ENCODE results near the gene PTPN4.

PTPN4 gene

DNA sequence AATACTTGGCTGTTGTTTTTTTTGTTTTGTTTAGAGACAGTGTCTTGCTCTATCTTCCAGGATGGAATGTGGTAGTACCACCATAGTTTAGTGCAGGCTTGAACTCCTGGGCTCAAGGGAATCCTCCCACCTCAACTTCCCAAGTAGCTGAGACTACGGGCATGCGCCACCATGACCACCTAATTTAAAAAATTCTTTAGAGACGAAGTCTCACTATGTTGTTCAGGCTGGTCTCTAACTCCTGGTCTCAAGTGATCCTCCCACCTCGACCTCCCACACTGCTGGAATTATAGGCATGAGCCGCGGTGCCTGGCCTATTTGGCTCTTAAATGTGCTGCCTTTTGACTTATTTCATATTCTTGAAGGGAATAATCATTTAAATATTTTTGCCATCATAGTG, 60.1 kb downstream of the PTPN4 start:
- Histone ChIP-seq H3K9me3 (ENCODE audit: control insufficient read depth, low read length) (peaks cover 4% of the 10 kb centered on the region), H2AK5ac (ENCODE audit: low read length, severe bottlenecking) (no peak overlapping the region), H4K91ac (ENCODE audit: low read length) (no peak overlapping the region), H4K8ac (ENCODE audit: low read length) (no peak overlapping the region), H3K4me2 (ENCODE audit: low read length, poor library complexity, severe bottlenecking) (no peak overlapping the region), H2BK5ac (ENCODE audit: low read depth, low read length, poor library complexity, severe bottlenecking) (no peak overlapping the region), H3K14ac (ENCODE audit: low read length in 2 of 2) (no peak overlapping the region), H3K4ac (ENCODE audit: low read depth in 1 of 2, low read length in 2 of 2) (no peak overlapping the region), H3K79me1 (replicated peaks; ENCODE audit: low read length, poor library complexity, severe bottlenecking) (peaks cover 11% of the 10 kb centered on the region), H3K27me3 (ENCODE audit: control insufficient read depth in 1 of 2, insufficient read depth in 1 of 2, low read length in 2 of 2) (no peaks in the 10 kb centered on the region), H3K18ac (ENCODE audit: low read depth in 1 of 2, low read length in 2 of 2) (peak overlapping the region in 1 of 2 experiments; percentile 61), H3K4me1 (ENCODE audit: control insufficient read depth, insufficient read depth, low read depth, low read length) (peaks cover 4% of the 10 kb centered on the region), H2BK15ac (ENCODE audit: low read depth, poor library complexity, severe bottlenecking) (no peak overlapping the region), H3K4me3 (ENCODE audit: insufficient read depth in 1 of 2, low read depth in 1 of 2, low read length in 2 of 2) (no peak overlapping the region), H3K27ac (ENCODE audit: low read length, poor library complexity, severe bottlenecking) (peak overlapping the region; percentile 50), H3K9ac (ENCODE audit: low read length) (no peak overlapping the region), H2AFZ (ENCODE audit: low read depth, low read length) (no peak overlapping the region), H3K36me3 (ENCODE audit: control insufficient read depth in 1 of 2, insufficient read depth in 2 of 2, low read depth in 1 of 2, low read length in 2 of 2) (no peaks in the 10 kb centered on the region), H3K23ac (ENCODE audit: low read length in 2 of 2) (no peak overlapping the region), H2BK12ac (ENCODE audit: low read length in 2 of 2) (no peak overlapping the region), H2BK120ac (ENCODE audit: low read depth, low read length) (no peak overlapping the region)
- DNase-seq, result no peak
- WGBS, result 81% methylated on average over 6 of the region's 6 CpGs

DNA sequence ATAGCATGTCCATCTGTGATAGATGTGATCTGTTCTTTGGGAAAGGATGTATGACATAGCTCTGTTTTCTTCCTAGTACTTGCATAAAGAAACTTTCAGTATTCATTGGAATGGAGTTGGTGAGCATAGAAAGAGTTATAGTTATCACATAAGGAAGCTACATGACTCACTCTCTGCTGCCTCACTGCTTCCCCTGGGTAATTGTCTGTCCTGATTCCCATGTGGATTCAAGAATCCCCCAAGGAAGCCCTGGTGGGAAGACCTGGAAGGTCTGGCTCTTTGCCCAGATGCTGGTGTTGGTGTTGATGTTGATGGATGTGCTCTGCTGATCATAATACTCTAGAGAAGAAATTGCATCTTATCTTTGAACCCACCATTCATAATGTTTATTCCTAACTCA, 60.6 kb downstream of the PTPN4 start:
- Histone ChIP-seq H2AK5ac (ENCODE audit: low read length, severe bottlenecking) (no peak overlapping the region), H3K36me3 (ENCODE audit: control insufficient read depth in 1 of 2, insufficient read depth in 2 of 2, low read depth in 1 of 2, low read length in 2 of 2) (no peaks in the 10 kb centered on the region)
- peak; percentile 88 for DNase-seq

DNA sequence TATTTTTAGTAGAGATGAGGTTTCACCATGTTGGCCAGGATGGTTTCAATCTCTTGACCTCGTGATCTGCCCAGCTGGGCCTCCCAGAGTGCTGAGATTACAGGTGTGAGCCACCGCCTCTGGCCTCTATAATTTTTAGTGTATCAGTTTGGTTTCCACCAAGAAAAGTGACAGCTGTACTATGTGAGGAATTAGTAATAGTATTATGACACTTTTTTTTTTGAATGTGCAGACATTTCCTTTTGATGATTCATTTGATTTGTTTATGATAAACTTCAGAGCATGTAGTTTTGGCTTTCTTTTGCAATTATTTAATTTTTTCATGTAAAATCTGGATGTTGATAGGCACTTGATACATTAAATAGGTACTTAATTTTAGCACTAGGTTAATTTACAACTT, 61.5 kb downstream of the PTPN4 start:
- peaks cover 4% of the 10 kb centered on the region for H3K4me1 ChIP-seq (ENCODE audit: control insufficient read depth, insufficient read depth, low read depth, low read length)

More for the DNA sequence above, 60.6 kb downstream of the PTPN4 start:
- H2BK15ac ChIP-seq (ENCODE audit: low read depth, poor library complexity, severe bottlenecking), result no peak overlapping the region
- H4K91ac ChIP-seq (ENCODE audit: low read length), result no peak overlapping the region
- H2BK120ac ChIP-seq (ENCODE audit: low read depth, low read length), result no peak overlapping the region
- H4K8ac ChIP-seq (ENCODE audit: low read length), result no peak overlapping the region
- H3K4me2 ChIP-seq (ENCODE audit: low read length, poor library complexity, severe bottlenecking), result no peak overlapping the region
- peaks cover 4% of the 10 kb centered on the region for H3K4me1 ChIP-seq (ENCODE audit: control insufficient read depth, insufficient read depth, low read depth, low read length)
- H3K27ac ChIP-seq (ENCODE audit: low read length, poor library complexity, severe bottlenecking), result no peak overlapping the region
- no peak overlapping the region for H3K4ac ChIP-seq (ENCODE audit: low read depth in 1 of 2, low read length in 2 of 2)
- no peak overlapping the region for H3K18ac ChIP-seq (ENCODE audit: low read depth in 1 of 2, low read length in 2 of 2)
- H3K23ac ChIP-seq (ENCODE audit: low read length in 2 of 2), result no peak overlapping the region
- no peaks in the 10 kb centered on the region for H3K27me3 ChIP-seq (ENCODE audit: control insufficient read depth in 1 of 2, insufficient read depth in 1 of 2, low read length in 2 of 2)
- no peak overlapping the region for H2AFZ ChIP-seq (ENCODE audit: low read depth, low read length)
- H3K4me3 ChIP-seq (ENCODE audit: insufficient read depth in 1 of 2, low read depth in 1 of 2, low read length in 2 of 2), result no peak overlapping the region
- no peak overlapping the region for H2BK5ac ChIP-seq (ENCODE audit: low read depth, low read length, poor library complexity, severe bottlenecking)
- H3K9ac ChIP-seq (ENCODE audit: low read length), result no peak overlapping the region
- H3K79me1 ChIP-seq (replicated peaks; ENCODE audit: low read length, poor library complexity, severe bottlenecking), result peaks cover 11% of the 10 kb centered on the region
- H2BK12ac ChIP-seq (ENCODE audit: low read length in 2 of 2), result no peak overlapping the region
- H3K9me3 ChIP-seq (ENCODE audit: control insufficient read depth, low read length), result peaks cover 4% of the 10 kb centered on the region
- H3K14ac ChIP-seq (ENCODE audit: low read length in 2 of 2), result no peak overlapping the region

DNA sequence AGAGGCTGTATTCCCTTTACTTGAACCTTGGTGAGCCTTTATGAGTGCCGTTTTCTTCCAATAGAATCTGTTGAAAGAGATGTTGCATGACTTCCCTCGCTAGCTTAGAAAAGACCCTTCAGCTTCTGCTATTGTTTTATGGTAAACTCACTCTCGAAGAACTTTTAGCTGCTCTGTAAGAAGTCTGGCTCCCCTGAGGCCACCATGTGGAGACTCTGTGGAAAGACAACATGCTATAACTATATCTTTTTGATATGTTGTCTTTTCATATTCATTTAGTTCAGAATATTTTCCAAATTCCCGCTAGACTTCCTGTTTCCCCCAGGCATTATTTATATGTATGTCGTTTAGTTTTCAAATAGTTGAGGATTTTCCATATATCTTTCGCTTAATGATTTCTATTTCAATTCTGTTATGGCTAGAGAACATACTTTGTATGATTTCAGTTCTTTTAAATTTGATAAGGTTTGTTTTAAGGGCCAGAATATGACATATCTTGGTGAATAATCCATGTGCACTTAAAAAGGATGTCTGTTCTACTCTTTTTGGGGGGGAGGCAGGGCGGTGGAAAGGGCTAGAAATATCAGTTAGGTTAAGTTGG, 64.1 kb downstream of the PTPN4 start:
- no peak overlapping the region for H2AK5ac ChIP-seq (ENCODE audit: low read length, severe bottlenecking)
- H3K4me1 ChIP-seq (ENCODE audit: control insufficient read depth, insufficient read depth, low read depth, low read length), result peaks cover 5% of the 10 kb centered on the region
- no peak overlapping the region for H2BK15ac ChIP-seq (ENCODE audit: low read depth, poor library complexity, severe bottlenecking)
- no peak overlapping the region for H2BK120ac ChIP-seq (ENCODE audit: low read depth, low read length)
- H3K18ac ChIP-seq (ENCODE audit: low read depth in 1 of 2, low read length in 2 of 2), result no peak overlapping the region
- no peaks in the 10 kb centered on the region for H3K27me3 ChIP-seq (ENCODE audit: control insufficient read depth in 1 of 2, insufficient read depth in 1 of 2, low read length in 2 of 2)
- DNase-seq, result peak; percentile 53
- H4K8ac ChIP-seq (ENCODE audit: low read length), result no peak overlapping the region
- no peak overlapping the region for H3K4me2 ChIP-seq (ENCODE audit: low read length, poor library complexity, severe bottlenecking)
- H3K36me3 ChIP-seq (ENCODE audit: control insufficient read depth in 1 of 2, insufficient read depth in 2 of 2, low read depth in 1 of 2, low read length in 2 of 2), result no peaks in the 10 kb centered on the region
- H2BK5ac ChIP-seq (ENCODE audit: low read depth, low read length, poor library complexity, severe bottlenecking), result no peak overlapping the region
- H3K23ac ChIP-seq (ENCODE audit: low read length in 2 of 2), result no peak overlapping the region
- no peak overlapping the region for H3K27ac ChIP-seq (ENCODE audit: low read length, poor library complexity, severe bottlenecking)
- H4K91ac ChIP-seq (ENCODE audit: low read length), result no peak overlapping the region
- no peak overlapping the region for H3K14ac ChIP-seq (ENCODE audit: low read length in 2 of 2)
- H2BK12ac ChIP-seq (ENCODE audit: low read length in 2 of 2), result no peak overlapping the region
- no peak overlapping the region for H3K4ac ChIP-seq (ENCODE audit: low read depth in 1 of 2, low read length in 2 of 2)
- WGBS, result 53% methylated on average over 6 of the region's 7 CpGs
- no peak overlapping the region for H2AFZ ChIP-seq (ENCODE audit: low read depth, low read length)
- peaks cover 11% of the 10 kb centered on the region for H3K79me1 ChIP-seq (replicated peaks; ENCODE audit: low read length, poor library complexity, severe bottlenecking)
- H3K4me3 ChIP-seq (ENCODE audit: insufficient read depth in 1 of 2, low read depth in 1 of 2, low read length in 2 of 2), result no peak overlapping the region
- peak overlapping the region; percentile 7 for H3K9ac ChIP-seq (ENCODE audit: low read length)
- H3K9me3 ChIP-seq (ENCODE audit: control insufficient read depth, low read length), result no peaks in the 10 kb centered on the region

More for the DNA sequence above, 61.5 kb downstream of the PTPN4 start:
- Histone ChIP-seq H2AK5ac (ENCODE audit: low read length, severe bottlenecking) (no peak overlapping the region), H3K9me3 (ENCODE audit: control insufficient read depth, low read length) (peaks cover 4% of the 10 kb centered on the region), H3K4me3 (ENCODE audit: insufficient read depth in 1 of 2, low read depth in 1 of 2, low read length in 2 of 2) (no peak overlapping the region), H3K18ac (ENCODE audit: low read depth in 1 of 2, low read length in 2 of 2) (no peak overlapping the region), H3K9ac (ENCODE audit: low read length) (no peak overlapping the region), H3K23ac (ENCODE audit: low read length in 2 of 2) (no peak overlapping the region), H4K91ac (ENCODE audit: low read length) (no peak overlapping the region), H2AFZ (ENCODE audit: low read depth, low read length) (no peak overlapping the region), H3K4me2 (ENCODE audit: low read length, poor library complexity, severe bottlenecking) (no peak overlapping the region), H3K27ac (ENCODE audit: low read length, poor library complexity, severe bottlenecking) (no peak overlapping the region), H3K79me1 (replicated peaks; ENCODE audit: low read length, poor library complexity, severe bottlenecking) (peaks cover 8% of the 10 kb centered on the region), H3K14ac (ENCODE audit: low read length in 2 of 2) (no peak overlapping the region), H2BK120ac (ENCODE audit: low read depth, low read length) (no peak overlapping the region), H3K27me3 (ENCODE audit: control insufficient read depth in 1 of 2, insufficient read depth in 1 of 2, low read length in 2 of 2) (no peaks in the 10 kb centered on the region), H3K4ac (ENCODE audit: low read depth in 1 of 2, low read length in 2 of 2) (no peak overlapping the region), H2BK12ac (ENCODE audit: low read length in 2 of 2) (no peak overlapping the region), H4K8ac (ENCODE audit: low read length) (no peak overlapping the region), H2BK5ac (ENCODE audit: low read depth, low read length, poor library complexity, severe bottlenecking) (no peak overlapping the region), H3K36me3 (ENCODE audit: control insufficient read depth in 1 of 2, insufficient read depth in 2 of 2, low read depth in 1 of 2, low read length in 2 of 2) (no peaks in the 10 kb centered on the region), H2BK15ac (ENCODE audit: low read depth, poor library complexity, severe bottlenecking) (no peak overlapping the region)
- DNase-seq, result peak; percentile 17
- WGBS, result 43% methylated on average over 2 of the region's 2 CpGs

All from mesenchymal stem cell (in vitro differentiated cells and primary cell).